Epithelial cell of proximal tubule (primary cell): ENCODE data around the gene PTPRN2. TPM values are rescaled to one million over a fixed set of nuclear protein-coding genes. Genes with fewer than 3 reads are reported as not detected.
"Not testable (repeated sequence)": the region's sequence is repeated elsewhere in the genome, so short reads cannot be mapped to it uniquely, and the experiment has no call there.

Source experiments
- DNase-seq: peaks from one replicate; pipeline ENCODE4 v3.0.0-alpha.2; 2011; ENCODE audit warnings: low read depth
- H3K4me3 ChIP-seq: 2 replicates; pipeline ENCODE4 v1.5.1; 2011; ENCODE audit warnings: low read depth, mild to moderate bottlenecking, low read length
- total RNA-seq: library from RNA; depleted of rRNA; stranded (reverse); fragments of >200 nt; gene quantifications from 2 replicates; pipeline ENCODE4 v1.2.3, GENCODE V29; 2015
- TF ChIP-seq, protein P1 (sequence below): conservative IDR thresholded peaks from 2 replicates; pipeline ENCODE4 v1.5.1; 2012; ENCODE audit warnings: low read depth, mild to moderate bottlenecking, low read length

PTPRN2 gene
- total RNA-seq, 1 donor from 2014 or later = 2.8 TPM

DNA sequence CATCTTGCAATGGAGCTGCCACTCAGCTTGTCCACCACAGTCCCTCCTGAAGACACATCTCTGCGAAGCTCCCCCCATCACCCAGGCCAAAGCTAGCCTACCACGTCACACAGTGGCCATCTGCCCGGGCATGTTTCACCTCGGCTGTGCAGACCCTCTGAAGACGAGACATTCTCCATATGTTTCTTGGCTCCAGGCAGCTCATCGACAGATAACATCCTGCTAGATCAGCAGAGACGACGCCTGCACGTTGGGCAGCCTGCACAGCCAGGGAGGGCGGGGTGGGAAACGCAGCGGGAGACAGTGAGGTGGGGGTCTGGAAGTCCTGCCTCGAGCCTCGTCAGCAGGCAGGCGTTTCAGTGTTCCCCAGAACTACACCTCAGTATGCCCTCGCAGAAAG is 53.0 kb downstream of the PTPRN2 start:
- DNase-seq = no peak
- TF ChIP-seq, protein P1, sequence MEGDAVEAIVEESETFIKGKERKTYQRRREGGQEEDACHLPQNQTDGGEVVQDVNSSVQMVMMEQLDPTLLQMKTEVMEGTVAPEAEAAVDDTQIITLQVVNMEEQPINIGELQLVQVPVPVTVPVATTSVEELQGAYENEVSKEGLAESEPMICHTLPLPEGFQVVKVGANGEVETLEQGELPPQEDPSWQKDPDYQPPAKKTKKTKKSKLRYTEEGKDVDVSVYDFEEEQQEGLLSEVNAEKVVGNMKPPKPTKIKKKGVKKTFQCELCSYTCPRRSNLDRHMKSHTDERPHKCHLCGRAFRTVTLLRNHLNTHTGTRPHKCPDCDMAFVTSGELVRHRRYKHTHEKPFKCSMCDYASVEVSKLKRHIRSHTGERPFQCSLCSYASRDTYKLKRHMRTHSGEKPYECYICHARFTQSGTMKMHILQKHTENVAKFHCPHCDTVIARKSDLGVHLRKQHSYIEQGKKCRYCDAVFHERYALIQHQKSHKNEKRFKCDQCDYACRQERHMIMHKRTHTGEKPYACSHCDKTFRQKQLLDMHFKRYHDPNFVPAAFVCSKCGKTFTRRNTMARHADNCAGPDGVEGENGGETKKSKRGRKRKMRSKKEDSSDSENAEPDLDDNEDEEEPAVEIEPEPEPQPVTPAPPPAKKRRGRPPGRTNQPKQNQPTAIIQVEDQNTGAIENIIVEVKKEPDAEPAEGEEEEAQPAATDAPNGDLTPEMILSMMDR = no peak
- H3K4me3 ChIP-seq = no peak overlapping the region

DNA sequence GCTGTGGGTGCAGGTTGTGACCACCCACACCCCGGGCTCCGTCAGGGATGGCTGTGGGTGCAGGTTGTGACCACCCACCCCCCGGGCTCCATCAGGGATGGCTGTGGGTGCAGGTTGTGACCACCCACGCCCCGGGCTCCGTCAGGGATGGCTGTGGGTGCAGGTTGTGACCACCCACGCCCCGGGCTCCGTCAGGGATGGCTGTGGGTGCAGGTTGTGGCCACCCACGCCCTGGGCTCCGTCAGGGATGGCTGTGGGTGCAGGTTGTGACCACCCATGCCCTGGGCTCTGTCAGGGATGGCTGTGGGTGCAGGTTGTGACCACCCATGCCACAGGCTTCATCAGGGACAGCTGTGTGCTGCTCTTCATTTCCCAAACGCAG is 53.5 kb downstream of the PTPRN2 start:
- not testable (repeated sequence) for H3K4me3 ChIP-seq, DNase-seq

DNA sequence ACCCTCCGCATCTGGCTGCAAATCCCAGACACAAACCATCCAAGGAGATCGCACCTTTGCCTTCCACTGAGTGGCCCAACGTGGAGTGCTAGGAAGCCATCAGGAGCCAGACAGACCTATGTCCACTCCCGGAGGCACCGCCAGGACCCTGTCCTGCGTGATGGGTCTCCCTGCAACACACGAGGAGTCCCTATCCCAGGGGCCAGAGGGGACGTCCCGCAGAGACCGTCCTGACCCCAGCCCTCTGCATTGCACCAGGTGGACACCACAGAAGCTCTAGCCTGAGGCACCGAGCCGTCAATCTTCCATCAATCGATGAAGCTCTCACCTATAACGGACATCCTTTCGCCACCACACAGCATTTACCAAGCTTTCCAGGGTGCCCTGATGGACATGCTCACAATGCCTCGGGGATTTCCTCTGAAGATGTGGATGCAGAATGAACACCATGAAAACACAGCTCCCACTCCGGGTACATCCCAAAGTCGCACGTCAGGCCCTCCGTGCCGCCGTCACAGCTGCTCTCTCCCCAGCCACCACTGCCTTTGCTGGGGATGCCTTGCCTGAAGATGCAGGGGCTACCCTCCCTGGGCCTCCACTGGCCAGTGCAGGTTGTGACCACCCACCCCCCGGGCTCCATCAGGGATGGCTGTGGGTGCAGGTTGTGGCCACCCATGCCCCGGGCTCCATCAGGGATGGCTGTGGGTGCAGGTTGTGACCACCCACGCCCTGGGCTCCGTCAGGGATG is 54.1 kb downstream of the PTPRN2 start:
- TF ChIP-seq, protein P1 = no peak
- DNase-seq = no peak
- H3K4me3 ChIP-seq = no peak overlapping the region

DNA sequence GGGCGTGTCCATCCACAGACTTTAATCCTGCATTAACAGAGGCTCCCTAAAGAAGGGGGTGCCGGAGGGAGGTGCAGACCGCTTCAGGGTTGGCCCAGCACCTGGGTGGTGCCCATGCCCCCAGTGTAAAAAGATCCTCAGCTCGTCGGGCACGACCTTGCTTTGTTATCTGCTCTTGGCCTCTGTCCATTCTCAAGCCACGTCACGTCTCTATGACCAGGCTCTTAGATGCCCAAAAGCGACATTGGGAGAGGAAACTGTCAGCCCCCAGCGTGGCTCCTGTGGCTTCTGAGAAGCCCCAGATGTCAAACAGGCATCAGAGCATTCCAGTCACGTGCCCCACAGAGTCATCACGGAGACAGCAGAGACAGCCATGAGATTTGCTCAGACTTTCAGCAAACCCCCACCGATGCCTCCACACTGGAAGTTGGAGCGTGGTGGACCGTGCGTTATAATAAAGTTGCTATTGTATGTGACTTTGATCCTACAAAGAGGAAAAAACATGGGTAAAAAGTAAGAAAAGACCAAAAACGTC is 55.5 kb downstream of the PTPRN2 start:
- H3K4me3 ChIP-seq = no peak overlapping the region
- TF ChIP-seq, protein P1 = no peak
- no peak for DNase-seq

DNA sequence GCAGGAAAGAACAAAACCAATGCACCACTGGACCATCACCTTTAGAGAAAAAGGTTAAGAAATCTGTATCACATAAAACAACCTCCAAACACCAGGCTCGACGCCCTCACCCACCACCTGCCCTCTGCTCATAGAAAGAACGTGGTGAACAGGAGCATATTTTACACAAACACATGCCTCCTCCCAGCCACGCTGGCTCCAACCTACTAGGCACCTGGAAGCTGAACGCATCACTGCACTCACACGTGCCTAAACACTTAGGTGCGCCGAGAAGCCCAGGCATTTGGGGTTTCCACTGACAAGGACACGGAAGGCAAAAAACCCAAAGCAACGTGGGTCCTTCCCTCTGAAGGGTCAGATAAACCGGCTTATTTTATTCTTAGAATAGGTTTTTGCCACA is 56.0 kb downstream of the PTPRN2 start:
- no peak overlapping the region for H3K4me3 ChIP-seq
- TF ChIP-seq, protein P1 = no peak
- DNase-seq = no peak

DNA sequence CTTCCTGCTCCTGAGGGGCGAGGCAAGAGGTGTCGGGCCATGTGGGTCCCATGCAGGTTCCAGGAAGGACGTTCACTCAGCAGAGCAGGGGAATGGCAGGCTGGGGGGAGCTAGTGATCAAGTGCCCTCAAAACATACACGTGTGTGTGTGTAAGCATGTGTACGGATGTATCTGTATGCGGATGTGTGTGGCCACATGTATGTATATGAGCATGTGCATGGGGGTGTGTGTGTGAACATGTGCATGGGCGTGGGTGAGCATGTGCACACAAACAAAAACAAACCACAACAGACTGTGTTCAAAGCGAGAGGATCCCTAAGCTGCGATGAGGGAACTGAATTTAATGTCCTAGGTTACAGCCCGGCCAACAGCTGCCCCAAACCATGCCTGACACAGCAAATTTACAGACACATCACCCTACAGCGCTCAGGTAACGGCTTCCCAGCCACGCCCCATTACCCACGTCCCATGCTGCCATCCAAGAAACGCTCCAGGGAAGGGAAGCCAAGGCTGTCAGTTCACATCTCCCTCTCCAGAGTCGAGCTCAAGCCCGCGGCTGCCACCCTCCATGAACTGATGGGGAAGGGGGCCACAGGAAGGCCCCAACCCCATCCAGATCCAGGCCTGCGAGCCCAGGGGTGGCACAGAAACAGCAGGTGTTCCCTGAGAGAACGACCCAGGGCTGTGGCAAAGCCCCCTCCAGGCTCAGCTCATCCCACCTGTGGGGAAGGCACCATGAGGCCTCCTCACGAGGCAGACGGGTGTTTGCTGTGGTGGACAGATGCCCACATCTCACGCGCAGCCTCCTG is 56.6 kb downstream of the PTPRN2 start:
- no peak overlapping the region for H3K4me3 ChIP-seq
- TF ChIP-seq, protein P1 = no peak
- DNase-seq = no peak
